Small intestine (tissue), 7 donors: ENCODE measurements around the gene ENDOV. TPM values are rescaled to one million over a fixed set of nuclear protein-coding genes. Genes with fewer than 3 reads are reported as not detected.

Experiments used
- DNase-seq, 2 donors: peaks; one replicate each; pipeline versions ENCODE4 v3.0.0 to v3.0.0-alpha.2; 2013
- FAIRE-seq: peaks from 2 replicates; lab custom pipeline; 2012; peaks lifted over from hg19 to GRCh38; lab: Jason Lieb, UNC
- H3K27ac ChIP-seq, 3 donors: one replicate each; pipeline ENCODE4 v1.5.1; 2013; ENCODE audit warnings: low read length in 2 of 3, mild to moderate bottlenecking in 2 of 3, control low read depth in 1 of 3, inconsistent platforms in 1 of 3, low read depth in 1 of 3, moderate library complexity in 1 of 3
- H3K27me3 ChIP-seq, 3 donors: one replicate each; pipeline ENCODE4 v1.6.1; 2013; ENCODE audit warnings: low read length in 3 of 3, inconsistent platforms in 1 of 3; ENCODE audit not compliant: control insufficient read depth in 3 of 3, insufficient read depth in 3 of 3
- H3K36me3 ChIP-seq, 3 donors: one replicate each; pipeline ENCODE4 v1.6.1; 2013; ENCODE audit warnings: low read length in 3 of 3, inconsistent platforms in 1 of 3, low read depth in 1 of 3, mild to moderate bottlenecking in 1 of 3, moderate library complexity in 1 of 3; ENCODE audit not compliant: control insufficient read depth in 3 of 3, insufficient read depth in 2 of 3
- H3K4me1 ChIP-seq, 3 donors: one replicate each; pipeline ENCODE4 v1.6.1; 2013; ENCODE audit warnings: low read length in 2 of 3, inconsistent platforms in 1 of 3, low read depth in 1 of 3, mild to moderate bottlenecking in 1 of 3, moderate library complexity in 1 of 3; ENCODE audit not compliant: control insufficient read depth in 3 of 3, insufficient read depth in 2 of 3
- H3K4me3 ChIP-seq, 3 donors: one replicate each; pipeline ENCODE4 v1.5.1; 2013; ENCODE audit warnings: low read length in 3 of 3, control low read depth in 1 of 3, inconsistent platforms in 1 of 3, low read depth in 1 of 3, mild to moderate bottlenecking in 1 of 3, moderate library complexity in 1 of 3
- H3K9me3 ChIP-seq, 2 donors: one replicate each; pipeline ENCODE4 v1.6.1; 2013; ENCODE audit warnings: low read depth in 1 of 2, low read length in 1 of 2; ENCODE audit not compliant: control insufficient read depth in 2 of 2, insufficient read depth in 1 of 2
- WGBS, 3 donors: extraction: QIAGEN DNeasy Blood & Tissue Kit; methylation state at CpG; one replicate each; pipeline ENCODE4 v1.1.7; 2013; 5-methylcytosine and 5-hydroxymethylcytosine counted together
- polyA plus RNA-seq, 4 donors: library from polyadenylated mRNA; stranded (reverse) in 3 of 4; unstranded in 1 of 4; fragments of 200-250 nt in 3 of 4; fragments of 120-200 nt in 1 of 4; gene quantifications; one replicate each; pipeline versions ENCODE4 v1.2.1 to v1.2.3, GENCODE V29; 2013
- donor health status: healthy with polysubstance abuse.
- donor health status: control.
- donor health status: control.
- donor health status: Bipolar disorder and iron deficiency.
- donor health status: healthy.

ENDOV gene
- polyA plus RNA-seq, 4 donors, result 13.6 to 39.6 (median 29.1) TPM

DNA sequence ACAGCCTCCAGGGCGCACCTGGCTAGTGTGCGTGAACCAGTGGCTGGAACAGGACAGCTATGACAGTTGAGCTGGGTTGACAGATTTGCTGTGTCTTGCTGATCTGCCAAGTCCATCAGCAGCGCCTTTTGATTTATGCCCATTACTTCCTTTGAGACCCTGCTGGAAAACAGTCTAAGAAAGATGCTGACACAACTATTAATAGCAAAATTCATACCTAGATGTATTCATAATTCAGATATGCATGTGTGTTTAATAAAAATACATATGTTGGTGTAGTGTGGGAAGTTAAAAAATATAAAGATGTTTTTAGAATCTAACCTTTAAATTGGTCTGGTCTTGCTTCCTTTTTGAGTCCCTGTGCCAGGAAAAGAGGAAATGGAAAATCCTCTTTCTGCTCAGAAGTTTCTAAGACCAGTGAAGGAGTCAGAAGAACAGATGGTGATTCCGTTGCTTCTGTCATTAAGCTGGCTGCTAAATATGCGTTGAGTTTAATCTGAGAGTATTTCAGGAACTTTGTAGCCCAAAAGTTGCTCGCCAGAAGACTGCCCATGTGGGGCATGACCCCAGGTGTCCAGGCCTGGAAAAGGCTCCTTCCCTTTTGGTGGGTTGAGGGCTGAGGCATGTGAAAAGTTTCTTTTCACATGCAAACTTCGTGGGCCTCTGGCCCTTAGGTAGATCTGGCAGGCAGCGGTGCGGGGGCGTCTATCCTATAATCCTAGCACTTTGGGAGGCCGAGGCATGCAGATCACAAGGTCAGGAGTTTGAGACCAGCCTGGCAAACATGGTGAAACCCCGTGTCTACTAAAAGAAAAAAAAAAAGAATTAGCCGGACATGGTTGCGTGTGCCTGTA is 40.0 kb upstream of the ENDOV start:
- DNase-seq, result no peak
- peaks cover 42 to 74% (median 54%) of the 10 kb centered on the region in 3 donors for H3K36me3 ChIP-seq
- no peak overlapping the region for H3K4me3 ChIP-seq
- no peaks in the 10 kb centered on the region for H3K9me3 ChIP-seq
- H3K27me3 ChIP-seq, result no peaks in the 10 kb centered on the region
- no peaks in the 10 kb centered on the region for H3K4me1 ChIP-seq
- WGBS, 3 donors, result 82 to 93% (median 88%) methylated on average over 14 of the region's 14 CpGs
- no peak for FAIRE-seq
- H3K27ac ChIP-seq, result no peak overlapping the region

GRCh38 chr17:80376531-80376930 is 38.4 kb upstream of the ENDOV start:
- DNase-seq (no peak), FAIRE-seq (no peak)
- no peak overlapping the region for H3K27ac ChIP-seq
- 84 to 98% (median 93%) methylated on average over 4 of the region's 4 CpGs for WGBS, 3 donors
- H3K4me1 ChIP-seq, result no peaks in the 10 kb centered on the region
- no peaks in the 10 kb centered on the region for H3K27me3 ChIP-seq
- H3K36me3 ChIP-seq, result peaks cover 47 to 78% (median 62%) of the 10 kb centered on the region in 3 donors
- no peaks in the 10 kb centered on the region for H3K9me3 ChIP-seq
- no peak overlapping the region for H3K4me3 ChIP-seq

- no peak overlapping the region for H3K27ac ChIP-seq
- DNase-seq, result no peak
- peaks cover 42 to 81% (median 60%) of the 10 kb centered on the region in 3 donors for H3K36me3 ChIP-seq
- 92 to 95% (median 93%) methylated on average over 9 of the region's 9 CpGs for WGBS, 3 donors
- H3K9me3 ChIP-seq, result no peaks in the 10 kb centered on the region
- no peak for FAIRE-seq
- no peaks in the 10 kb centered on the region for H3K27me3 ChIP-seq
- no peaks in the 10 kb centered on the region for H3K4me1 ChIP-seq
- H3K4me3 ChIP-seq, result no peak overlapping the region
These were observed 37.2 kb upstream of the ENDOV start for GRCh38 chr17:80377798-80378197.

DNA sequence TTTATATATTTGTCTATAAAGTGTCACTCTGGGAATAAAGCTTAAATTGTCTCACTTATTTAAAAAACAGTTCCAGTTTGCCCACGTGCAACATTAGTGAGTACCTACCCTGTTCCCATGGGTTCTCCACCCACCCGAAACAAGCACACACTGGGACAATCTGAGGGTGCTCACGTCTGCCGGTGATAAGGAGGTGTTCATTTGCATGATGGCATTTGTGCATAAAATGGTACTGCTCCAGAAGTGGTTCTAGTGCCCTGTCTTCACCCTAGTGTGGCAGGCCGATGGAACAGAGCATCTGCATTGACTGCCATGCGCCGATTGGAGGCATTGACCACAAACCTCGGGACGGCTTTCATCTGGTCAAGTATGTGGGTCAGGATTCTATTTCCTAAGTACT is 35.6 kb upstream of the ENDOV start:
- WGBS, 3 donors, result 88 to 92% (median 90%) methylated on average over 9 of the region's 9 CpGs
- H3K4me3 ChIP-seq, result no peak overlapping the region
- peaks cover 37 to 79% (median 63%) of the 10 kb centered on the region in 3 donors for H3K36me3 ChIP-seq
- H3K27ac ChIP-seq, result no peak overlapping the region
- no peaks in the 10 kb centered on the region for H3K4me1 ChIP-seq
- DNase-seq (no peak), FAIRE-seq (no peak)
- no peaks in the 10 kb centered on the region for H3K27me3 ChIP-seq
- no peaks in the 10 kb centered on the region for H3K9me3 ChIP-seq

DNA sequence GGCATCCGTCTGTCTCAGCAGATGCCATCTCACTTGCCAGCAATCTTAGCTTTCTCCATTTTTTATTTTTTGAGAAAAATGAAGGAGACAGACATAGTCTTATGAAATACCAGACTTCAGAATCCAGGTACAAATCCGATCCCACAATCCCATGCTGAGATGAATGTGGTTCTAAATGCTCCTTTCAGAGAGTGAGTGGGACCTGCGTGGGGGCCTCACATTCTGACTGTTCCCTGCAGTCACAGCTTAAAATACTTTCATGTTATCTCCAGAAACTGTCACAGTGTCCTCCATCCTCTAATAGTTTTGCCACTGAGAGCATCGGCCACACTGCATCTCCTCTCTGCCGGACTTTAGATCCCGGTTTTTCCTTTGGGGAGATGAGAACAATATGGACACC is 34.9 kb upstream of the ENDOV start:
- Histone ChIP-seq H3K27ac (no peak overlapping the region), H3K27me3 (no peaks in the 10 kb centered on the region), H3K4me3 (no peak overlapping the region), H3K4me1 (no peaks in the 10 kb centered on the region), H3K36me3 (peaks cover 33 to 81% (median 66%) of the 10 kb centered on the region in 3 donors), H3K9me3 (no peaks in the 10 kb centered on the region)
- DNase-seq (no peak), FAIRE-seq (no peak)
- WGBS, 3 donors, result 94 to 96% (median 95%) methylated on average over 6 of the region's 6 CpGs

- Histone ChIP-seq H3K4me3 (no peak overlapping the region), H3K27ac (no peak overlapping the region), H3K36me3 (peaks cover 31 to 81% (median 64%) of the 10 kb centered on the region in 3 donors), H3K27me3 (no peaks in the 10 kb centered on the region), H3K9me3 (no peaks in the 10 kb centered on the region), H3K4me1 (no peaks in the 10 kb centered on the region)
- DNase-seq (no peak), FAIRE-seq (no peak)
- 90 to 92% (median 90%) methylated on average over 21 of the region's 21 CpGs for WGBS, 3 donors
These were observed 34.4 kb upstream of the ENDOV start for GRCh38 chr17:80380555-80381002.

DNA sequence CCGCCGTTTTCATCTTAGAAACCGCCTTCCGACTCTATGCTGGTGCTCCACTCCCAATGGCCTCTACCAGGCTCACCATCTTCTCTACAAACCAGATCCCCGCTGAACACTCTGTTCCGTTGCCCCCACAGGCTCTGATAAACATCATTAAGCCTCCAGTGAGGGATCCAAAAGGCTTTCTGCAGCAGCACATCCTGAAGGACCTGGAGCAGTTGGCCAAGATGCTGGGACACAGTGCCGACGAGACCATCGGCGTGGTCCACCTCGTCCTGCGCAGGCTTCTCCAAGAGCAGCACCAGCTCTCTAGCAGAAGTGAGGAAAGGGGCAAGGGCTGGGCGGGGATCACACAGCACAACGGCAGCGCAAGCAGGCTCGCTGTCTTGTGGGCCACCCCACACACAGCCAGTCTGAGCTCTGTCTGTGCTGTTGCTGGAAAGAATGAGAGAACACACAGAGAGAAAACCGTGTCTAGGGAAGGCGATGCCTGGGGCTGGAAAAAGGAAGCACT is 33.5 kb upstream of the ENDOV start:
- Histone ChIP-seq H3K4me1 (no peaks in the 10 kb centered on the region), H3K9me3 (no peaks in the 10 kb centered on the region), H3K36me3 (peaks cover 33 to 84% (median 64%) of the 10 kb centered on the region in 3 donors), H3K27ac (no peak overlapping the region), H3K4me3 (no peak overlapping the region), H3K27me3 (no peaks in the 10 kb centered on the region)
- FAIRE-seq, result no peak
- no peak for DNase-seq
- WGBS, 3 donors, result 96% methylated on average over 18 of the region's 18 CpGs

DNA sequence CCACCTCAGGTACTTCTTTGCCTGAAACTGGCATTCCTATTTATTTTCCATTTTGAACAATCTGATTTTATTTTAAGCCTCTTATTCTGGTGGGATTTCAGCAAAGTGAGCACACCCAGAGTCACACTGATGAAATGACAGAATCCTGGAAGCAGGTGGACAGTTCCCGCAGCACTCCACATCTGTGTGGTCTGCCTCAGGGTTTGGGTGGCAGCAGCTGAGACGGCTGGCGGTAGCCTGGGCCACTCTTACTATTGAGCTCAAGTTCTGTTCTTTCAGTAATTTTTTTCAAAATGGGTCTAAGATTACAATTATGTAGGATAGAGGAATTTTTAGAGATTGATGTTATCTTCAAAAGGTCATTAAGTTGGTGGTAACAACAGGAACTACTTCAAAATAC is 32.5 kb upstream of the ENDOV start:
- WGBS, 3 donors, result 95 to 99% (median 95%) methylated on average over 3 of the region's 3 CpGs
- no peak for FAIRE-seq
- Histone ChIP-seq H3K36me3 (peaks cover 37 to 87% (median 68%) of the 10 kb centered on the region in 3 donors), H3K4me3 (no peak overlapping the region), H3K4me1 (no peaks in the 10 kb centered on the region), H3K27me3 (no peaks in the 10 kb centered on the region), H3K27ac (no peak overlapping the region), H3K9me3 (no peaks in the 10 kb centered on the region)
- DNase-seq, result no peak
